Activated CD8-positive, alpha-beta memory T cell treated with anti-CD3 and anti-CD28 coated beads for 1 hour (primary cell): ENCODE measurements around the gene TNFRSF1A.
"Not testable (repeated sequence)": the region's sequence is repeated elsewhere in the genome, so short reads cannot be mapped to it uniquely, and the experiment has no call there.

Experiments
- DNase-seq, 2 donors: peaks; one replicate each; pipeline ENCODE4 v3.0.0-alpha.2; 2020; ENCODE audit warnings: low read depth in 1 of 2; ENCODE audit errors: extremely low read depth in 1 of 2

Gene TNFRSF1A

GRCh38 chr12:6358881-6359280, 17.0 kb upstream of the TNFRSF1A start:
- DNase-seq: no peak

GRCh38 chr12:6356374-6356820, 14.5 kb upstream of the TNFRSF1A start:
- no peak for DNase-seq

DNA sequence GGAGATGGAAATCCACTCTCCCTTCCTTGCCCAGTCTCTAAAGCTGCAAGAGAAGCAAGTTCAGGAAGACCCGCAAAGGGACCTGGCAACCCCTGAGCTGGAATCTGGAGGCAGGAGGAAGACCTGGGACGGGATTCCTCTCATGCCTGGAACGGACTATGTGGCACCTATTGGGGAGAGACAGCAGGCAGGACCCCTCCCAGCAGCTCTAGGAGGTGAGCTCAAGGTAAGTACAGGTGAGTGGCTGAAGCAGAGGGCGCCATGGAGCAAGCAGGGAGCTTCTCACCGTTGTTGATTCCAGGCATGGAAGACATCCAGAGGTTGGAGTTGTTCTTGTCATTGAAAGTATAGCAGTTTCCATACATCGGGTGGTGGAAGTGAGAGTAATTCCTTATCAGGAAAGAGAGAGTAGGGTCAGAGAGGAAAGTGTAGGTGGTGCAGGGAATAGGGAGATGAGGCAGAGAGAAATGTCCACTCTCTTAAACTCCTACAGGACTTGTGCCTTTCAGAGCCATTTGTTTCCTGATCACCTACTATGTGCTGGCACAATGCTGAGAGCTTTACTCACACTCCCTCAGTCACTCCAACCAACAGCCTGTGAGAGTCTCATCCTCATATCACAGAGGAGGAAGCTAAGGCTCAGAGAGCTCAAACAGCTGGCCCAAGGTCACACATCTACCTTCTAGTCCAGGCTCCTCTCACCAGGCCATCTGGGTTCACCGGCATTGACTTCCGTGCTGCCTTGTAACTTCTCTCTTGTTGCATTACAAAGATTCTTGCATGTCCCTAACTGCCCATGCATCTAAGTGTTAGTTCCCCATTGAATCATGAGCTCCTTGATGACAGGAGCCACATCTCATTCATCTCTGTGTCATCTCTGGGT, 13.9 kb upstream of the TNFRSF1A start:
- DNase-seq: no peak

DNA sequence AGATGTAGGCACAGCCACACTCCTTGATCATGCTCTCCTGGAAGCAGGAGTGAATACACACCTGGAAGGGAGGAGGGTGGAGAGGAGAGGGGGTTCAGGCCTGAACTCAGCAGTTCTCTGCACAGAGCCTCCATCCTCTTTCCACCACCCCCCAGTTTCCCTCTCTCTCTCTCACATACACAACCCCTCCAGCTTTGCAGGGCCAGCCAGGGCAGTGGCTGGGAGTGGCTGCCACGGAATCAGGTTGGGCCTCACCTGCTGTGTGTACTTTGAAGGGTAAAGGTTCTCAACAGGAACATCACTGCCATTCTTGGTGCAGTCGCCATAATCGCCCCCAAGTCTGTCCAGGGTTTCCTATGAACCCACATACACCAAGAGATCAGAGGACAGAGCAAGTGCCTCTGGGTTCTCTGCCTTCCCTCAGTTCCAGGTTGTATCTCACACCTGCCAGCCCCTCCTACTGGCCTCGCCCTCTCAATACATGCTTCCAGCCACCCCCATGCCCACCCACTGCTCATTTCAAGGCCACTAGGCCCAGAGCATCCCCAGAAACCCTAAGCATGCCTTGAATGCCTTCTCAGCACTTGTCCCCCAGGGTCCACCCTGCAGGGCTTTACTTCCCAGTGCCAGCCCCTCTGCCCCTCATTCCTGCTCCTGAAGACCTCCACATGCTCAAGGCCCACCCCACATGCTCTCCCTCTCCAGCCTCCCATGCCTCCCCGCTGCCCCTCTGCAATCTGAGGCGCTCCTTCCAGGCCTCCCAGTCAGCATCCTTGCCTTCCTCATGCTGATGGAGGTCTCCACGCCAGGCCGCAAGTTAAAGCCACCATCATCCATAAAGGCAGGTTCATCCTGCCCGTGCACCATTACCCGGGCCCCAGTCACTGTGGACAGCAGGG, 12.9 kb upstream of the TNFRSF1A start:
- no peak for DNase-seq

DNA sequence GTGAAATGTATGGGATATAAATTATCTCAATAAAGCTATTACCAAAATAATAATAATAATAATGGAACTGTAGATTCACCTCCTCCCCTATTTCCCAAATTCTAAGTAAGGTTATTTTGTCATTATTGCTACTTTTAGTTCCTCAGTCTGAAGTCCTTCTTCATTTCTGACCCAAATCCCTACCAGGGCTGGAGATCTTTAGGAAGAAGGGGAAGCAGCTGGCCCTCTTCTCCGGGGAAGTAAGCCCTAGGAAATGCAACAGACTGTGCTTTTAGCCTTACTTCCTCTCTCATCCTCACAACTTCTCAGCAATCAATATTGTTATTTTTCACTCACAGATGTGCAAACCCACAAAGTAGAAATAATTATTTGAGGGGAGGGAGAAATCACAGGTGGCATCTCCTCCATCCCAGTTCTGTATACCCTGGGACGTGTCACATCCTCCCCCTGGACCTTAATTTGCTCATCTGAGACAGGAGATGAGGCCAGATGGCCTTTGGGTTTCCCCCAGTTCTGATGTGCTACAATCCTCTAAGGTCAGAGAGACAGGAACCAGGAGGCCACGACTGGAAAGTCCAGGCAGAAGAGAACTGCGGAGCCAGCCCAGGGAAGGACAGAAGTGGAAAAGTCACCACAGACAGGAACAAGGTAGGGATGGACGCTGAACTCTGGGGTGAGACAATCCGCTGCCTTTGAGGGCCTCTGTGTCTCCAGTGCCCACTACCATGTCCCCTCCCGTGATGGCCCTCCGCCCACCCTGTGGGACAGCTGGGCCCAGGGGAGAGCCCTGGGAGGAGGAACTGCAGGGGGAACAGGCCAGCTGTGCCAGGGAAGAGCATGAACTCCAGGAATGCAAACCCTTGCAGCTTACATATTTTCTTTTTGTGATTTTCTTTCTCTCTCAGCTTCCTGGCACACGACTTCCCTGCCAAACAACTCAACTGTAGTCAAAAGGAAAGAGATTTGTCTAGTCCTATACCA, 10.6 kb upstream of the TNFRSF1A start:
- DNase-seq: no peak

GRCh38 chr12:6351622-6352021, 9.7 kb upstream of the TNFRSF1A start:
- no peak for DNase-seq

DNA sequence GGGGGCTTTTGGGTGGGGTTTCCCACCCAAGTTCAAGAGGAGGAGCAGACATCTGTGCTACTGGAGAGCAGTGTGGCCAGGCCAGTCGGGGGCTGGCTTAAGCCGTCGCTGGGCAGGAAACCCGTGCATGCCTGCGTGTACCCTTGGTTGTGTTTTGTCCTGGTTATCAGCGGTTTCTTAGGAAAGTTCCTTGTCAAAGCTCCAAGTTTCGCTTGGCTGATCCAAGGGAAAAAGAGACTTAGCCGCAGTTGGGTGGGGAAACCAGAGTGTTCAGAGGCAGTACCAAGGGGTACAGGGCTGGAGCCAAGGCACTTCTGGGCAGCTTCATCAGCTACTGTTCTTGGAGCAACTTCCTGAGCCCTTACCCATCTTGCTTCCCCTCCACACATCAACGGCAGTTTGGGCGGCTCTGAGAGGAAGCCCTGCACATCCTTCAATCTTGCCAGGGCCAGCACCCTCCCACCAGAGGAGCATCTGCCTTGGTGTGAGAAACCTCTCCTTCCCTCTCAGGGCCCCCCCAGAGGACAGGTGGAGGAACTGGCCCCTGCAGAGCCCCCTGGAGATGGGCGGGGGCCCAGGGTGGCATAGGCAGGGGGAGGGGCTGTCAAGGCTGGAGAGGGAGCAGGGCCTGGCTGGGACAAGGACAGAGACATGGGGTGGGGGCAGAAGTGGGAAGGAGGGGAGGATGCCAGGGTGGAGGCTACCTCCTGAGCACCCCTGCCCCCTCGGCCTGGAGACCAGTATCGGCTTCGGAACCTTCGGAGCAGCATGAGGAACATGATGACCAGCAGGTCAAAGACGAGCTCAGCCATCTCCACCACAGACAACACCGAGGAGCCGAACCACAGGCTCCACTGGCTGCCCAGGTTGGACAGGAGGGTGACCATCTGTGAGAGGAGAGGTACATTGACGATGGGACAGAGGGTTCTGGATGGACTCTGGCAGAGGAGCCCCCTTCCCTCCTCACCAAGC, 5.8 kb upstream of the TNFRSF1A start:
- no peak for DNase-seq

- no peak for DNase-seq
Measured at GRCh38 chr12:6346942-6347341, 5.1 kb upstream of the TNFRSF1A start.

- no peak for DNase-seq
Measured at GRCh38 chr12:6346235-6346832, 4.5 kb upstream of the TNFRSF1A start.

DNA sequence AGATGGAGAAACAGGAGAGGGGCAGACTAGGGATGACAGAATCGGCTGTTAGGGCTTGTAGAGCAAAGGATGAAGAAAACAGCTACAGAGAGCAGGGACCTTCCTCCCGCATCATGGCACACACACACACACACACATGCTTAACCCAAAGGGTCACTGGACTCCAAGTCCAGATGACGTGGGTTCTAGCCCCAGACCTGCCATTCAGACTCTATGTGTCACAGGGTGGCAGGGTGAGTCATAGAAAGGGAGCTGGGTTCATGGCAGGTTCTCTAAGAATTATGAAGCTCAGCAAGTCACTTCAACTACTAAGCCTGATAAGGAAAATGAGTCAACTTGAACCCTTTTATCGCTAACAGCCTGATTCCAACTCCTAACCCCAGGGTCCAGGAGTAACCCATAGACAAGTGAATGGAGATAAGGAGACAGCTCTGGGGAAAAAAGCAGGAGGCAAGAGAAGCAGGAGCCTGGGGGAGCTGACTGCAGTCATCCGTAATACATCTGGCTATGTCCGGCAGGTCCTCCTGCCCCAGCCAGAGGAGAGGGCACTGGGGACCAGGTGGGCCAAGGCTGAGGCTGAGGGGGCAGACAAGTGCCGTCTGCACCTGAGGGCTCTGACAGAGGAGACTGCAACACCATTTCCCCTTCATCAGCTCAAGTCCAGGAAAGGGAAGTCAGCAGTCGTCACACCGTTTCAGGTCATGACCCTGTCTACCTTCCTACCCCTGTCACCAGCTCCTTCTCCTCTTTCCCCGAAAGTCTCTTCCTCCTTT, 3.6 kb upstream of the TNFRSF1A start:
- DNase-seq: no peak

DNA sequence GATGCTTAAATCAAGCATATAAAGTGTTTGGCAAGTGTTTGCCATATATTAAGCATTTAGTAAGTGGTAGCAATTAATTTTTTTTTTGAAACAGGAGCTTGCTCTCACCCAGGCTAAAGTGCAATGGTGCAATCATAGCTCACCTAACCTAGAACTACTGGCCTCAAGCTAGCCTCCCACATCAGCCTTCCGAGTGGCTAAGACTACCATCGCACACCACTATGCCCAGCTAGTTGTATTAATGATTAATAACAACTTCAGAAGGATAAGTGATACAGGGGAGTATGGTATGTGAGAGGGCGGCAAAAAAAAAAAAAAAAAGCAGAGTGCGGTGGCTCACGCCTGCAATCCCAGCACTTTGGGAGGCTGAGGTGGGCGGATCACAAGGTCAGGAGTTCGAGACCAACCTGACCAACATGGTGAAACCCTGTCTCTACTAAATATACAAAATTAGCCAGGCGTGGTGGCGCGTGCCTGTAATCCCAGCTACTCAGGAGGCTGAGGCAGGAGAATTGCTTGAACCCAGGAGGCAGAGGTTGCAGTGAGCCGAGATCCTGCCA, 2.3 kb upstream of the TNFRSF1A start:
- DNase-seq: not testable (repeated sequence)

- DNase-seq: no peak
Measured at GRCh38 chr12:6343518-6343917, 1.6 kb upstream of the TNFRSF1A start.

GRCh38 chr12:6342140-6342889, 439 bp upstream of the TNFRSF1A start:
- DNase-seq: no peak

- no peak for DNase-seq
Measured at GRCh38 chr12:6340745-6341416, 995 bp downstream of the TNFRSF1A start.

GRCh38 chr12:6340032-6340638, 1.7 kb downstream of the TNFRSF1A start:
- DNase-seq: no peak

GRCh38 chr12:6338955-6339354, 2.9 kb downstream of the TNFRSF1A start:
- DNase-seq: no peak
